Measurements from ENCODE around the gene BARHL1.
A peak's percentile ranks its signal among the peaks of the same experiment; 100 is the strongest.

BARHL1 gene

DNA sequence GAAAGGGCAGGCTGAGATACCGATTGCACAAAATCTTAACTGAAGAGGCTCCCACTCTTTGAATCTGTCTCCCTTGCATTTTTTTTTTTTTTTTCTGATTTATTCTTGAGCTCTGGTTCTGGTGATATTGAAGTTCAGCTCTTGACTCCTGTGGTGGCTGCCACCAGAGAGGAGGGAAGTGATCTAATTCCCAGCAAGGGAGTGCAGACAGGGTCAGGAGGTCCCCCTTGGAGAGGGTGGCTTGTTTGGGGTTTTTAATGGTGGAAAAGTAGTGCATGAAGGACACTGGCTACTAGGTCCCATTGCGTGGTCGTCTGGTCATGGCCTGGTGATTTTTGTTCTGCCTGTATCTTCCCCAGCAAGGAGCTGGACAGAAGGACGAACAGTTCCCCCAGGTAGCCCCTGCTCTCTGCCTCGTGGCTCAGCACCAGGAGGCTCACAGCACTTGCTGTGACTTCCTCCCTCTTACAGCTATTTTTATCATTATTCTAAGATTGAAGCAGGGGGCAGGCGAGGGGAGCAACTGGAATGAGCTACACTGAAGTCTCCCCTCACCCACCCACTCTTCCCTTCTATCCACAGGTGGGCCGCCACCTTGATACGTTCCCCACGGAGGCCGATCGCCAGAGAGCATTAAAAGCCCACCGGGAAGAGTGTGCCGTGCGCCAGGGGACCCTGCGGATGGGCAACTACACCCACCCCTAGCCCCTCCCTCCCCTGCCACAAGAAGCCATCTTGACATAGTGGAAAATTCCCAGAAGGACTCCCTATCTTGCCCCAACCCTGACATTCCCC, 10.4 kb upstream of the BARHL1 start:
- Mint-ChIP-seq H3K9me3 (no peaks in the 10 kb centered on the region), H3K27ac (no peak overlapping the region), H3K4me1 (no peaks in the 10 kb centered on the region), H3K27me3 (ENCODE audit: low read depth) (peaks cover 76% of the 10 kb centered on the region), H3K36me3 (ENCODE audit: low read depth) (no peaks in the 10 kb centered on the region), H3K4me3 (no peak overlapping the region)
- TF ChIP-seq, protein P1, sequence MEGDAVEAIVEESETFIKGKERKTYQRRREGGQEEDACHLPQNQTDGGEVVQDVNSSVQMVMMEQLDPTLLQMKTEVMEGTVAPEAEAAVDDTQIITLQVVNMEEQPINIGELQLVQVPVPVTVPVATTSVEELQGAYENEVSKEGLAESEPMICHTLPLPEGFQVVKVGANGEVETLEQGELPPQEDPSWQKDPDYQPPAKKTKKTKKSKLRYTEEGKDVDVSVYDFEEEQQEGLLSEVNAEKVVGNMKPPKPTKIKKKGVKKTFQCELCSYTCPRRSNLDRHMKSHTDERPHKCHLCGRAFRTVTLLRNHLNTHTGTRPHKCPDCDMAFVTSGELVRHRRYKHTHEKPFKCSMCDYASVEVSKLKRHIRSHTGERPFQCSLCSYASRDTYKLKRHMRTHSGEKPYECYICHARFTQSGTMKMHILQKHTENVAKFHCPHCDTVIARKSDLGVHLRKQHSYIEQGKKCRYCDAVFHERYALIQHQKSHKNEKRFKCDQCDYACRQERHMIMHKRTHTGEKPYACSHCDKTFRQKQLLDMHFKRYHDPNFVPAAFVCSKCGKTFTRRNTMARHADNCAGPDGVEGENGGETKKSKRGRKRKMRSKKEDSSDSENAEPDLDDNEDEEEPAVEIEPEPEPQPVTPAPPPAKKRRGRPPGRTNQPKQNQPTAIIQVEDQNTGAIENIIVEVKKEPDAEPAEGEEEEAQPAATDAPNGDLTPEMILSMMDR (IDR thresholded peaks at IDR 0.05; ENCODE audit: unreplicated experiment in 3 of 3): no peak

DNA sequence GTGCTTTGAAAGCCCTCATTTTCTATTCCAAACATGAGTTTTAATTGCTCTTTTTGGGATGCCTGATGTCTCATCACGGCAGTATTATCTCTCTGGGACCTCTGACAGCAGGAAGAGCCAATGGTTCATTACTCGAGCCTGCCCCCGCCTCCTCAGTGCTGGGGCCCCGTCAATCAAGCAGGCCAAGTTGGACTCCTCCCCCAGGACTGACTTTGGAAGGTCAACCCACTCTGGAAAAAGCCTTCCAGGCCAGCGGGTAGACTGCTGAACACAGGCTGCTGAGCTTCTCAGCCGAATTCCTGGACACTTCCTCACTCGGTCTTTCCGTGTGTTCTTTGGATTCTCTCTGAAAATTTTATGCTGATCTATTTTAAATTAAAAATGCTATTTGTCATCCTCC, 9.5 kb upstream of the BARHL1 start:
- no peaks in the 10 kb centered on the region for H3K9me3 Mint-ChIP-seq
- no peaks in the 10 kb centered on the region for H3K4me1 Mint-ChIP-seq
- TF ChIP-seq, protein P1 (IDR thresholded peaks at IDR 0.05; ENCODE audit: unreplicated experiment in 3 of 3): no peak
- H3K36me3 Mint-ChIP-seq (ENCODE audit: low read depth): no peaks in the 10 kb centered on the region
- H3K27ac Mint-ChIP-seq: no peak overlapping the region
- peaks cover 78% of the 10 kb centered on the region for H3K27me3 Mint-ChIP-seq (ENCODE audit: low read depth)
- no peak overlapping the region for H3K4me3 Mint-ChIP-seq

DNA sequence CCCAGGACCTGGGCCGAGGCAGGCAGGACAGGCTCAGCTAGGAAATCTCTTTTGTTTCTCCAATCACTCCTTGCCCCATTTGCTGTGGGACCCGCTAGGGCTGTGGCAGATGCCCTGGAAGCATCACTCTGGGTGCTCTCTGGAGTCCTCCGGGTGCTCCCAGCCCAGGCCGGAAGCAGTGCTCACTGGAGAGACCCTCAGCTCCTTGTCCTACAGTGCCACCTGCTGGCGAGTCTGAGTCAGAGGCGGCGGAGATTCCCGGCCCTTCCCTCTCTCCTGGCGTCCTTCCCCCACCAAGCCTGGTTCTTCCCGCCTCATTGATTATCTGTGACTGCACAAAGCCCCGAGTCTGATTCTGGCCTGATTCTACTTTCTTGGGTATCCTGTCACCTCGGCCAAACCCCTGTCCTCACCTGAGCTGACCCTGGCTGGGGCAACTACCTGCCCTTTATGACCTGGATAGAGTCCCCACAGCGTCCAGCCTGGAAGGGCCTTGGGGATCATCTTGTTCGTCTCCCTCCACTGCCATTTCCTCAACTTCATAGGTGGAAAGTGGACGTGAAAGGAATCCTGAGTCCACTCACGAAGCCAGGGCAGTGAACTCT, 7.3 kb upstream of the BARHL1 start:
- Mint-ChIP-seq H3K27me3 (ENCODE audit: low read depth) (peaks cover 89% of the 10 kb centered on the region), H3K9me3 (no peaks in the 10 kb centered on the region), H3K4me1 (no peaks in the 10 kb centered on the region), H3K4me3 (no peak overlapping the region), H3K27ac (no peak overlapping the region), H3K36me3 (ENCODE audit: low read depth) (no peaks in the 10 kb centered on the region)
- TF ChIP-seq, protein P1 (IDR thresholded peaks at IDR 0.05; ENCODE audit: unreplicated experiment in 3 of 3): peak; percentile 87 to 93 (median 90)

DNA sequence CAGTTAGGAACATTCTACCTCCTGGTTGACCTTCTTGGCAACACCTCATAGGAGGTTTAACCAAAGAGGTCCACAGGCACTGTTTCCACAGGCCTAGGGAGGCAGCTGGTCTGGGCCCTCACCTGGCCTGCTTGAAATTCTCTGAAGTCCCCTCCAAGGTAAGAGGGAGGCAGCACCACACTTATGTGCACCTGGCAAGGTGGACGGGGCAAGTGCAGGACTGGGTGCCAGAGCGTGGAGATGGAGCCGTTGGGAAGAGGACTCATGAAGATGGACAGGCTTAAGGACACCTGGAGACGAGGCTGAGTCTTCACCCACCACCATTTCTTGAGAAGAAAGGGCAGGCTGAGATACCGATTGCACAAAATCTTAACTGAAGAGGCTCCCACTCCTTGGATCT, 6.6 kb upstream of the BARHL1 start:
- H3K4me1 Mint-ChIP-seq: no peaks in the 10 kb centered on the region
- H3K36me3 Mint-ChIP-seq (ENCODE audit: low read depth): no peaks in the 10 kb centered on the region
- H3K27ac Mint-ChIP-seq: no peak overlapping the region
- H3K4me3 Mint-ChIP-seq: no peak overlapping the region
- no peaks in the 10 kb centered on the region for H3K9me3 Mint-ChIP-seq
- TF ChIP-seq, protein P1 (IDR thresholded peaks at IDR 0.05; ENCODE audit: unreplicated experiment in 3 of 3): no peak
- H3K27me3 Mint-ChIP-seq (ENCODE audit: low read depth): peaks cover 89% of the 10 kb centered on the region

DNA sequence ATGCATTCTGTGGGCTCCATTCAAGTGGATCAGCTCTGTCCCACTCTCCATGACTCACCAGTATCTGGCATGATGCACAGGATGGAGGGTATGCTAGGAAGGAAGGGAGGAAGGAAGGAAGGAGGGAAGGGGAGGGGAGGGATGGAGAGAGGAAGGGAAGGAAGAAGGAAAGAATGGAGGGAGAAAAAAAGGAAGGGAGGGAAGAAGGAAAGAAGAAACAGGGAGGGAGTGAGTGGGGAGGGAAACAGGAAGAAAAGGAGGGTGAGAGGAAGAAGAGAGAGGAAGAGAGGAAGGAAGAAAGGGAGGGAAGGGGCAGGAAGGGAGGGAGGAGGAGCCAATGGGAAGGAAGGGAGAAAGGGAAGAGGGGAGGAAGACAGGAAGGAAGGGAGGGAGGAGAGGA, 5.3 kb upstream of the BARHL1 start:
- H3K36me3 Mint-ChIP-seq (ENCODE audit: low read depth): no peaks in the 10 kb centered on the region
- no peak overlapping the region for H3K27ac Mint-ChIP-seq
- no peak overlapping the region for H3K4me3 Mint-ChIP-seq
- TF ChIP-seq, protein P1 (IDR thresholded peaks at IDR 0.05; ENCODE audit: unreplicated experiment in 3 of 3): no peak
- peaks cover 89% of the 10 kb centered on the region for H3K27me3 Mint-ChIP-seq (ENCODE audit: low read depth)
- no peaks in the 10 kb centered on the region for H3K4me1 Mint-ChIP-seq
- no peaks in the 10 kb centered on the region for H3K9me3 Mint-ChIP-seq
